IMR-90 (cell line): ENCODE data around the gene CTDSP1. TPM values are rescaled to one million over a fixed set of nuclear protein-coding genes. Genes with fewer than 3 reads are reported as not detected.

Experiments used
- ATAC-seq: fragments of 200-7000 bp; cut with Tn5 transposase; 2 replicates; pipeline ENCODE4 v1.9.1; 2020; ENCODE audit warnings: low read depth, mild to moderate bottlenecking, moderate library complexity
- BruUV-seq: library from RNA; stranded (reverse); fragments of 400-500 nt; replicated peaks from 2 replicates; lab custom pipeline; 2021; lab: Mats Ljungman, UMichigan
- CTCF ChIA-PET: fragments of 300-600 bp; formaldehyde crosslinking; extraction: SDS; loops from one replicate; lab custom pipeline; 2021; ENCODE audit warnings: antibody characterized with exemption; lab: Yijun Ruan, JAX
- POLR2A ChIA-PET: fragments of 300-600 bp; sonication (Branson Sonifier 250); formaldehyde crosslinking; loops from one replicate; lab custom pipeline; 2022; ENCODE audit warnings: antibody characterized with exemption; ENCODE audit not compliant: unreplicated experiment; lab: Charles Lee
- DNase-seq: peaks from one replicate; pipeline ENCODE4 v3.0.0; 2013
- H2AFZ ChIP-seq: replicated peaks from 2 replicates; pipeline ENCODE3; 2013; ENCODE audit warnings: low read length, mild to moderate bottlenecking; ENCODE audit not compliant: poor library complexity
- H2AK5ac ChIP-seq: 2 replicates; pipeline ENCODE4 v1.6.1; 2013; ENCODE audit warnings: low read depth, low read length, inconsistent platforms
- H2AK9ac ChIP-seq: replicated peaks from 2 replicates; pipeline ENCODE3; 2013; ENCODE audit warnings: mild to moderate bottlenecking, low read depth, low read length, moderate library complexity; ENCODE audit not compliant: poor library complexity
- H2BK120ac ChIP-seq: 2 replicates; pipeline ENCODE4 v1.6.1; 2013; ENCODE audit warnings: low read depth, low read length, inconsistent platforms
- H2BK15ac ChIP-seq: 3 replicates; pipeline ENCODE4 v1.6.1; 2013; ENCODE audit warnings: low read depth, low read length, inconsistent platforms
- H2BK20ac ChIP-seq: 2 replicates; pipeline ENCODE4 v1.6.1; 2013; ENCODE audit warnings: low read depth, mild to moderate bottlenecking, inconsistent platforms, low read length, moderate library complexity
- H2BK5ac ChIP-seq: 2 replicates; pipeline ENCODE4 v1.6.1; 2013; ENCODE audit warnings: mild to moderate bottlenecking, low read depth, low read length, inconsistent platforms; ENCODE audit not compliant: poor library complexity, severe bottlenecking
- H3K14ac ChIP-seq: replicated peaks from 2 replicates; pipeline ENCODE4 v1.6.1; 2013; ENCODE audit warnings: low read depth, low read length, inconsistent platforms
- H3K18ac ChIP-seq: 2 replicates; pipeline ENCODE4 v1.6.1; 2013; ENCODE audit warnings: low read depth, low read length, control low read depth
- H3K23ac ChIP-seq: 2 replicates; pipeline ENCODE4 v1.6.1; 2013; ENCODE audit warnings: low read depth, low read length, inconsistent platforms
- H3K27ac ChIP-seq: 2 replicates; pipeline ENCODE4 v1.5.1; 2013; ENCODE audit warnings: mild to moderate bottlenecking, control low read depth, low read length; ENCODE audit not compliant: insufficient read depth
- H3K27me3 ChIP-seq: 2 replicates; pipeline ENCODE4 v1.6.1; 2013; ENCODE audit warnings: low read length; ENCODE audit not compliant: control insufficient read depth, insufficient read depth
- H3K36me3 ChIP-seq: 2 replicates; pipeline ENCODE4 v1.6.1; 2013; ENCODE audit warnings: low read length, mixed read lengths; ENCODE audit not compliant: control insufficient read depth, insufficient read depth
- H3K4ac ChIP-seq: 2 replicates; pipeline ENCODE4 v1.6.1; 2013; ENCODE audit warnings: low read depth, low read length, inconsistent platforms
- H3K4me1 ChIP-seq: 2 replicates; pipeline ENCODE4 v1.6.1; 2013; ENCODE audit warnings: low read length, mixed read lengths; ENCODE audit not compliant: control insufficient read depth, insufficient read depth
- H3K4me2 ChIP-seq: 2 replicates; pipeline ENCODE4 v1.6.1; 2013; ENCODE audit warnings: low read depth, mild to moderate bottlenecking, control low read depth, low read length, moderate library complexity
- H3K4me3 ChIP-seq: 2 replicates; pipeline ENCODE4 v1.5.1; 2013; ENCODE audit warnings: low read depth, mild to moderate bottlenecking, control low read depth, low read length, moderate library complexity; ENCODE audit not compliant: insufficient read depth
- H3K56ac ChIP-seq: 2 replicates; pipeline ENCODE4 v1.6.1; 2013; ENCODE audit warnings: low read length, inconsistent platforms; ENCODE audit not compliant: insufficient read depth; ENCODE audit errors: extremely low read depth
- H3K79me1 ChIP-seq, 2 experiments: 2 replicates each; pipeline ENCODE4 v1.6.1; 2013; ENCODE audit warnings: low read length in 2 of 2, inconsistent platforms in 1 of 2, low read depth in 1 of 2
- H3K9ac ChIP-seq: 2 replicates; pipeline ENCODE4 v1.6.1; 2013; ENCODE audit warnings: low read depth, low read length, control low read depth
- H3K9me1 ChIP-seq: 2 replicates; pipeline ENCODE4 v1.6.1; 2013; ENCODE audit warnings: low read length, inconsistent platforms; ENCODE audit not compliant: insufficient read depth
- H3K9me3 ChIP-seq: 2 replicates; pipeline ENCODE4 v1.6.1; 2013; ENCODE audit warnings: low read length; ENCODE audit not compliant: control insufficient read depth, insufficient read depth
- H4K20me1 ChIP-seq: 2 replicates; pipeline ENCODE4 v1.6.1; 2013; ENCODE audit warnings: low read length, inconsistent platforms; ENCODE audit not compliant: insufficient read depth
- H4K5ac ChIP-seq: 2 replicates; pipeline ENCODE4 v1.6.1; 2013; ENCODE audit warnings: mild to moderate bottlenecking, low read depth, low read length, control low read depth
- H4K8ac ChIP-seq, 2 experiments: 2 replicates each; pipeline ENCODE4 v1.6.1; 2013; ENCODE audit warnings: low read depth in 2 of 2, low read length in 2 of 2, control low read depth in 1 of 2, inconsistent platforms in 1 of 2
- H4K91ac ChIP-seq: 2 replicates; pipeline ENCODE4 v1.6.1; 2013; ENCODE audit warnings: low read depth, low read length, inconsistent platforms; ENCODE audit not compliant: insufficient read depth
- BHLHE40 ChIP-seq: fragments of 150-350 bp; IDR thresholded peaks from 2 replicates; pipeline ENCODE4 v1.6.1; 2016; ENCODE audit warnings: mild to moderate bottlenecking, low read depth, low read length
- CEBPB ChIP-seq: IDR thresholded peaks from 2 replicates; pipeline ENCODE4 v1.6.1; 2012; ENCODE audit warnings: low read depth, low read length, improper control_type of control experiment
- FOS ChIP-seq: fragments of 150-350 bp; IDR thresholded peaks from 2 replicates; pipeline ENCODE4 v1.6.1; 2016; ENCODE audit warnings: low read depth, low read length
- MAFK ChIP-seq: IDR thresholded peaks from 2 replicates; pipeline ENCODE4 v1.6.1; 2012; ENCODE audit warnings: low read depth, low read length, improper control_type of control experiment
- MAZ ChIP-seq: IDR thresholded peaks from 2 replicates; pipeline ENCODE4 v1.6.1; 2012; ENCODE audit warnings: low read depth, mild to moderate bottlenecking, low read length, improper control_type of control experiment, moderate library complexity, borderline replicate concordance
- MXI1 ChIP-seq: IDR thresholded peaks from 2 replicates; pipeline ENCODE4 v1.6.1; 2012; ENCODE audit warnings: low read depth, mild to moderate bottlenecking, low read length, moderate library complexity, borderline replicate concordance
- NFE2L2 ChIP-seq: fragments of 150-350 bp; IDR thresholded peaks from 2 replicates; pipeline ENCODE4 v1.6.1; 2016; ENCODE audit warnings: low read depth, mild to moderate bottlenecking, low read length
- POLR2A ChIP-seq: IDR thresholded peaks from 2 replicates; pipeline ENCODE4 v1.6.1; 2012; ENCODE audit warnings: mild to moderate bottlenecking, low read depth, low read length
- RAD21 ChIP-seq: IDR thresholded peaks from 2 replicates; pipeline ENCODE4 v1.6.1; 2012; ENCODE audit warnings: low read length, improper control_type of control experiment
- RCOR1 ChIP-seq: IDR thresholded peaks from 2 replicates; pipeline ENCODE4 v1.6.1; 2012; ENCODE audit warnings: mild to moderate bottlenecking, low read length, improper control_type of control experiment; ENCODE audit not compliant: insufficient replicate concordance
- RFX5 ChIP-seq: IDR thresholded peaks from 2 replicates; pipeline ENCODE4 v1.8.0; 2012; ENCODE audit warnings: low read depth, mild to moderate bottlenecking, low read length, moderate library complexity
- SMC3 ChIP-seq: fragments of 150-350 bp; IDR thresholded peaks from 2 replicates; pipeline ENCODE4 v1.6.1; 2016; ENCODE audit warnings: low read depth, mild to moderate bottlenecking, antibody characterized with exemption, low read length, moderate library complexity
- WGBS, 2 experiments: methylation state at CpG; one replicate each; pipeline versions ENCODE4 v1.1.5 to v1.1.7; 2013; ENCODE audit warnings: missing lambda C conversion rate in 2 of 2; ENCODE audit not compliant: insufficient read length in 1 of 2; ENCODE audit errors: extremely low coverage in 2 of 2; 5-methylcytosine and 5-hydroxymethylcytosine counted together
- dilution Hi-C: fragments of 300-500 bp; cut with HindIII; formaldehyde crosslinking; loops from one replicate; pipeline ENCODE4 v1.14.3; 2018; ENCODE audit warnings: low sequenced_read_pairs; ENCODE audit not compliant: unreplicated experiment
- in situ Hi-C: fragments of 300-500 bp; cut with MboI; formaldehyde crosslinking; loops from 3 replicates; pipeline ENCODE4 v1.14.3; 2019; ENCODE audit warnings: low sequenced_read_pairs, inconsistent platforms, mixed read lengths
- intact Hi-C: fragments of 100-400 bp; cut with micrococcal nuclease; formaldehyde crosslinking; loops from 2 replicates; pipeline ENCODE4 v1.10.0; 2022
- polyA plus RNA-seq, 3 experiments: library from polyadenylated mRNA; depleted of rRNA; stranded (reverse); fragments of >200 nt; gene quantifications; 2 replicates each; pipeline ENCODE4 v1.2.3, GENCODE V29; 2012; ENCODE audit warnings: low replicate concordance in 1 of 3
- total RNA-seq: library from RNA; depleted of rRNA; stranded (reverse); fragments of >200 nt; gene quantifications from 2 replicates; pipeline ENCODE4 v1.2.3, GENCODE V29; 2012
- TF ChIP-seq, protein P1 (sequence below): conservative IDR thresholded peaks from 2 replicates; pipeline ENCODE4 v1.5.1; 2012; ENCODE audit warnings: mild to moderate bottlenecking, low read depth, low read length, improper control_type of control experiment
- TF ChIP-seq, protein P2 (sequence below): fragments of 150-350 bp; IDR thresholded peaks from 2 replicates; pipeline ENCODE4 v1.6.1; 2016; ENCODE audit warnings: low read depth, mild to moderate bottlenecking, low read length, moderate library complexity, borderline replicate concordance

Gene CTDSP1
- total and polyA plus RNA-seq, 2 of the 4 experiments (the other 2 are of a cell fraction): 19.7 to 64.3 TPM

GRCh38 chr2:218395090-218395444 lies 4.6 kb upstream of the CTDSP1 start:
- no peak overlapping the region for H3K4me3 ChIP-seq
- no peak overlapping the region for H2AFZ ChIP-seq

More at GRCh38 chr2:218395090-218395444, 4.6 kb upstream of the CTDSP1 start:
- DNase-seq (no peak), ATAC-seq (no peak)
- no peaks in the 10 kb centered on the region for H3K36me3 ChIP-seq
- BruUV-seq: no TSS peak
- 0 out of 2 replicates have a peak overlapping the region, but pooled peaks have one; percentile 40 for H2AK5ac ChIP-seq
- no peak overlapping the region for H3K4me2 ChIP-seq
- no peak overlapping the region for H3K14ac ChIP-seq
- ChIA-PET POLR2A (no interaction called here), CTCF (no interaction called here)
- no peak for TF ChIP-seq RAD21
- TF ChIP-seq BHLHE40: no peak
- no peak for TF ChIP-seq MAZ
- TF ChIP-seq, protein P1, sequence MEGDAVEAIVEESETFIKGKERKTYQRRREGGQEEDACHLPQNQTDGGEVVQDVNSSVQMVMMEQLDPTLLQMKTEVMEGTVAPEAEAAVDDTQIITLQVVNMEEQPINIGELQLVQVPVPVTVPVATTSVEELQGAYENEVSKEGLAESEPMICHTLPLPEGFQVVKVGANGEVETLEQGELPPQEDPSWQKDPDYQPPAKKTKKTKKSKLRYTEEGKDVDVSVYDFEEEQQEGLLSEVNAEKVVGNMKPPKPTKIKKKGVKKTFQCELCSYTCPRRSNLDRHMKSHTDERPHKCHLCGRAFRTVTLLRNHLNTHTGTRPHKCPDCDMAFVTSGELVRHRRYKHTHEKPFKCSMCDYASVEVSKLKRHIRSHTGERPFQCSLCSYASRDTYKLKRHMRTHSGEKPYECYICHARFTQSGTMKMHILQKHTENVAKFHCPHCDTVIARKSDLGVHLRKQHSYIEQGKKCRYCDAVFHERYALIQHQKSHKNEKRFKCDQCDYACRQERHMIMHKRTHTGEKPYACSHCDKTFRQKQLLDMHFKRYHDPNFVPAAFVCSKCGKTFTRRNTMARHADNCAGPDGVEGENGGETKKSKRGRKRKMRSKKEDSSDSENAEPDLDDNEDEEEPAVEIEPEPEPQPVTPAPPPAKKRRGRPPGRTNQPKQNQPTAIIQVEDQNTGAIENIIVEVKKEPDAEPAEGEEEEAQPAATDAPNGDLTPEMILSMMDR: no peak
- no peak for TF ChIP-seq MXI1
- no peak for TF ChIP-seq FOS
- TF ChIP-seq, protein P2, sequence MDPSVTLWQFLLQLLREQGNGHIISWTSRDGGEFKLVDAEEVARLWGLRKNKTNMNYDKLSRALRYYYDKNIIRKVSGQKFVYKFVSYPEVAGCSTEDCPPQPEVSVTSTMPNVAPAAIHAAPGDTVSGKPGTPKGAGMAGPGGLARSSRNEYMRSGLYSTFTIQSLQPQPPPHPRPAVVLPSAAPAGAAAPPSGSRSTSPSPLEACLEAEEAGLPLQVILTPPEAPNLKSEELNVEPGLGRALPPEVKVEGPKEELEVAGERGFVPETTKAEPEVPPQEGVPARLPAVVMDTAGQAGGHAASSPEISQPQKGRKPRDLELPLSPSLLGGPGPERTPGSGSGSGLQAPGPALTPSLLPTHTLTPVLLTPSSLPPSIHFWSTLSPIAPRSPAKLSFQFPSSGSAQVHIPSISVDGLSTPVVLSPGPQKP: no peak
- no peak for TF ChIP-seq NFE2L2
- no peak for TF ChIP-seq MAFK
- TF ChIP-seq POLR2A: no peak
- TF ChIP-seq SMC3: no peak
- no peak for TF ChIP-seq RFX5
- TF ChIP-seq RCOR1: no peak
- no peak for TF ChIP-seq CEBPB
- no peak overlapping the region for H2BK15ac ChIP-seq
- no peak overlapping the region for H3K27ac ChIP-seq
- H3K23ac ChIP-seq: no peak overlapping the region
- dilution Hi-C loops (no loop called here), intact Hi-C loops (no loop called here), in situ Hi-C loops (loop anchor here (10.0 kb wide), 1 partner anchor 120 kb away; the partner anchor contains the start of genes AAMP and PNKD)
- H3K9me1 ChIP-seq: 0 out of 2 replicates have a peak, but pooled peaks cover 2% of the 10 kb centered on the region
- H4K5ac ChIP-seq: no peak overlapping the region
- WGBS, 2 experiments: 90% methylated on average over 2 of the region's 6 CpGs; no CpG with 5 or more reads in 1 of the 2 experiments
- peaks cover 6 to 13% of the 10 kb centered on the region in 2 experiments; a peak in 3 of 4 replicates for H3K79me1 ChIP-seq
- H3K4ac ChIP-seq: no peak overlapping the region; the same call in 1 of the 2 replicates
- no peaks in the 10 kb centered on the region for H4K20me1 ChIP-seq
- H2AK9ac ChIP-seq: no peak overlapping the region
- H2BK20ac ChIP-seq: no peak overlapping the region
- H4K91ac ChIP-seq: peak overlapping the region; percentile 16; the same call in 1 of the 2 replicates
- H2BK120ac ChIP-seq: no peak overlapping the region
- no peak overlapping the region for H3K56ac ChIP-seq
- H3K4me1 ChIP-seq: peaks cover 21% of the 10 kb centered on the region
- H3K9me3 ChIP-seq: no peaks in the 10 kb centered on the region
- no peaks in the 10 kb centered on the region for H3K27me3 ChIP-seq
- no peak overlapping the region for H3K18ac ChIP-seq
- H2BK5ac ChIP-seq: no peak overlapping the region
- no peak overlapping the region for H3K9ac ChIP-seq
- no peak overlapping the region; a peak in 1 of 4 replicates for H4K8ac ChIP-seq
